GM20000 (cell line): Measurements from ENCODE around the gene HTR1D.

Experiments
- DNase-seq: peaks from one replicate; pipeline ENCODE4 v3.0.0; 2012; ENCODE audit warnings: low spot score
- TF ChIP-seq, protein P1 (sequence below): IDR thresholded peaks from 2 replicates; pipeline ENCODE4 v1.5.1; 2012; ENCODE audit warnings: mild to moderate bottlenecking, control low read depth; ENCODE audit errors: extremely low read depth, missing control alignments

Gene HTR1D

DNA sequence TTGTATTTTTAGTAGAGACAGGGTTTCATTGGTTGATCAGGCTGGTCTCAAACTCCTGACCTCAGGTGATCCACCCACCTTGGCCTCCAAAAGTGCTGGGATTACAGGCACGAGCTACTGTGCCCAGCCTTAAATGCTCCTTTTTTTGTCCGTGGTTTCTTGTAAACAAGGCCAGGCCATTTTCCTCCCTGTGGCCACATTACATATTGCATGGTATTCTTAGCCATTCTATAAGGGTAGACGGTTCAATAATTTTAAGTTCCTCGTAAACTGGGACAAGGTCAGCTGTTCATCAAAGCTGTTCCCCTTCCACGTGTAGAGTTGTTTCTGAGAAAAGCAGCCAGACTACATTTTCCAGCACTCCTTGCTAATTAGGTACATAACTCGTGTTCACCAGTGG is 38.4 kb downstream of the HTR1D start:
- TF ChIP-seq, protein P1, sequence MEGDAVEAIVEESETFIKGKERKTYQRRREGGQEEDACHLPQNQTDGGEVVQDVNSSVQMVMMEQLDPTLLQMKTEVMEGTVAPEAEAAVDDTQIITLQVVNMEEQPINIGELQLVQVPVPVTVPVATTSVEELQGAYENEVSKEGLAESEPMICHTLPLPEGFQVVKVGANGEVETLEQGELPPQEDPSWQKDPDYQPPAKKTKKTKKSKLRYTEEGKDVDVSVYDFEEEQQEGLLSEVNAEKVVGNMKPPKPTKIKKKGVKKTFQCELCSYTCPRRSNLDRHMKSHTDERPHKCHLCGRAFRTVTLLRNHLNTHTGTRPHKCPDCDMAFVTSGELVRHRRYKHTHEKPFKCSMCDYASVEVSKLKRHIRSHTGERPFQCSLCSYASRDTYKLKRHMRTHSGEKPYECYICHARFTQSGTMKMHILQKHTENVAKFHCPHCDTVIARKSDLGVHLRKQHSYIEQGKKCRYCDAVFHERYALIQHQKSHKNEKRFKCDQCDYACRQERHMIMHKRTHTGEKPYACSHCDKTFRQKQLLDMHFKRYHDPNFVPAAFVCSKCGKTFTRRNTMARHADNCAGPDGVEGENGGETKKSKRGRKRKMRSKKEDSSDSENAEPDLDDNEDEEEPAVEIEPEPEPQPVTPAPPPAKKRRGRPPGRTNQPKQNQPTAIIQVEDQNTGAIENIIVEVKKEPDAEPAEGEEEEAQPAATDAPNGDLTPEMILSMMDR = no peak
- peak; percentile 49 for DNase-seq

GRCh38 chr1:23178414-23178813 is 38.9 kb downstream of the HTR1D start:
- TF ChIP-seq, protein P1 = no peak
- no peak for DNase-seq

DNA sequence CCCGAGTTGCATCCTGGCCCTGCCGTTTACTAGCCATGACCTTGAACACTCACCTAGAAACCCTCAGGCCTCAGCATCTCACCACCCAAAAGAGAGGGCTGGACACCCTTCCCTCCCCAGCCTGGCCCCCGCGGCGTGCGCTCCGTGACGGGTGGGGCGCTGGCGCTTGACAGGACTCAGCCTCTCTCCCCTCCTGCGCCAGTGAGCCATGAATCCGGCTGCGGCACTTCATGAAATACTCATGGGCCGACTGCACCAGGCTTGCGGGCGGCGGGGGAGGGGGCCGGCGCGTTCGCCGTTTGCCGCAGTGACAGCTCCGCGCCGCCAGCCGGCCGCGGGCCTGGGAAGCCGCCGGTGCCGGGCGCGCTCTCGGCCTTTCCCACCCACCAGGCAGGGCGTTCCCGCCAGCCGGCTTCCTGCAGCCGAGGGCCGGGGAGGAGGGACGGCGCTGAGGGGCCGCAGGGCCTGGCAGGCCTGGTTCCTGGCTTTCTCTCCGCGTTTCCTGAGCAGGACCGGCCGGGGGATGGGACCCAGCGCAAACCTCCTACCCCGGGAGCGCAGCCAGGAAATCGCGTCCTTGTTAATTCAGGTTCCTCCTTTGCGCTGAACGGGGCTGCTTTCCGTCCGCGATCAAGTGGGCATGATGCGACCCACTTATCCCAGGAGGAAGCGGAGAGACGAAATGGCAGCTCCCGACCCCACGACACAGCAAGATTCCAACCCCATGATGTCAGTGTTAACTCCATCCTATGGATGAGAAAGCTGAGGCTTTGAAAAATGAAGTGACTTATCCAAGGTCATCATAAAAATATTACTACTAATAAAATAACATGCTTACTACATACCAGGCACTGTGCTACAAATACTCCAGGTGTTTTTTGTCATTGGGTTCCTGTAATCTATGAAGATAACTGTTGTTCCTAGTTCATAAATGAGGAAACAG is 39.6 kb downstream of the HTR1D start:
- peak; percentile 89 for DNase-seq
- TF ChIP-seq, protein P1 = no peak

DNA sequence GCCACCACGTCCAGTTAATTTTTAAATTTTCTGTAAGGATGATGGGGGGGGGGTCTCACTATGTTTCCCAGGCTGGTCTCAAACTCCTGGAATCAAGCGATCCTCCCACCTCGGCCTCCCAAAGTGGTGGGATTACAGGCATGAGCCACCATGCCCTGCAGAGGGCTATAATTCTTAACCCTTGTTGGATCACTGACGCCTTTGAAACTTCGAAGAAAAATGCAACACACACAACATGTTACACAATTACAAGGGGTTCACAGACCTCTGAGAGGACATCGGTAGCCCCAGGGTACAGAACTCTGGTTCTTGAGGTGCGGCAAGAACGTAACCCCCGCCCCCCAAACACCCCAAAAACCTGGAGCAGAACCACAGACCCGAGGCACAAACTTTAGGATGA is 40.3 kb downstream of the HTR1D start:
- DNase-seq = no peak
- TF ChIP-seq, protein P1 = no peak

DNA sequence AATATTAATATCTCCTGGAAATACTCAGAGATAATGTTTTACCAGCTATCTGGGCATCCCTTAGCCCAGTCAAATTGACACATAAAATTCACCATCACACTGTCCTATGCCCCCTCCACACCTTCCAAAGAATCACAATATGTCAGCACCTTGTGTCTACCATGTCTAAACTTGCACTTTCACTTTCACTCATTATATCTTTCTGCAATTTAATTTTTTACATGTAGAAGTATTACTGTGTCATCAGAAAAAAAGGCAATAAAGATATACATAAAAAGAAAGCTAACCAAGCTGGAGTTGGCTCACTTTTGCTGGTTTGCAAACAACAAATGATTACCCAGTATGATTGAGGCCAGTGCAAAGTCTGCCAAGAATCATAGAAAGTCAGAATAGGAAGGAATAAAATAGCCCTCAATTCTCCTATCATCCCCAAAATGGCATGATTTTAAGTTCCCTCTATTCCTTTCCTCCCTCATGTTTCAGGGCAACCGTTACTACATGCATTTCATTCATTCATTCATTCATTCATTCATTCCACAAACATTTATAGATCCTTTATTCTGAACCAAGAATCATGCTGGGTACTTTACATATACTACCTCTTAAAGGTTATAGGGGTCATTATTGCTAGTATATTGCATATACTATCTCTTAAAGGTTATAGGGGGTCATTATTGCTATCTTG is 42.7 kb downstream of the HTR1D start:
- TF ChIP-seq, protein P1 = no peak
- no peak for DNase-seq

GRCh38 chr1:23171181-23171755 is 46.0 kb downstream of the HTR1D start:
- no peak for DNase-seq

More at GRCh38 chr1:23171181-23171755, 46.0 kb downstream of the HTR1D start:
- TF ChIP-seq, protein P1 = no peak
